GM12892 (cell line): ENCODE data around the gene SUN1.

Experiments used
- POLR2A ChIP-seq: IDR thresholded peaks from 2 replicates; pipeline ENCODE4 v1.6.1; 2011; ENCODE audit warnings: low read depth, low read length, control low read depth
- POLR2AphosphoS5 ChIP-seq: IDR thresholded peaks from 2 replicates; pipeline ENCODE4 v1.6.1; 2011; ENCODE audit warnings: low read depth, low read length, control low read depth

GRCh38 chr7:794671-795329 is 37.5 kb upstream of the SUN1 start:
- no peak for TF ChIP-seq POLR2A
- TF ChIP-seq POLR2AphosphoS5, result no peak
